ENCODE measurements around the gene PCDH9.
"Not testable (repeated sequence)": the region's sequence is repeated elsewhere in the genome, so short reads cannot be mapped to it uniquely, and the experiment has no call there.

The PCDH9 gene

GRCh38 chr13:66296875-66297274, 933.3 kb downstream of the PCDH9 start:
- no peak overlapping the region for H3K27ac ChIP-seq (ENCODE audit: poor library complexity, severe bottlenecking)
- H3K4me1 ChIP-seq (ENCODE audit: insufficient read depth, poor library complexity, severe bottlenecking) = no peaks in the 10 kb centered on the region
- H3K36me3 ChIP-seq (ENCODE audit: low read depth) = no peaks in the 10 kb centered on the region
- ATAC-seq (ENCODE audit: low read depth) (no peak), DNase-seq (ENCODE audit: low spot score) (no peak)
- H3K4me3 ChIP-seq (ENCODE audit: severe bottlenecking) = no peak overlapping the region
- H3K27me3 ChIP-seq (ENCODE audit: insufficient read depth, poor library complexity, severe bottlenecking) = no peaks in the 10 kb centered on the region
- TF ChIP-seq CTCF (IDR thresholded peaks at IDR 0.05; ENCODE audit: poor library complexity, severe bottlenecking) = no peak
- peaks cover 3% of the 10 kb centered on the region for H3K9me3 ChIP-seq (ENCODE audit: severe bottlenecking)

- TF ChIP-seq CTCF (IDR thresholded peaks at IDR 0.05; ENCODE audit: poor library complexity, severe bottlenecking) = no peak
- H3K4me1 ChIP-seq (ENCODE audit: insufficient read depth, poor library complexity, severe bottlenecking) = no peaks in the 10 kb centered on the region
- no peaks in the 10 kb centered on the region for H3K27me3 ChIP-seq (ENCODE audit: insufficient read depth, poor library complexity, severe bottlenecking)
- ATAC-seq (ENCODE audit: low read depth) = no peak
- no peak overlapping the region for H3K4me3 ChIP-seq (ENCODE audit: severe bottlenecking)
- no peak overlapping the region for H3K27ac ChIP-seq (ENCODE audit: poor library complexity, severe bottlenecking)
- H3K36me3 ChIP-seq (ENCODE audit: low read depth) = no peaks in the 10 kb centered on the region
- H3K9me3 ChIP-seq (ENCODE audit: severe bottlenecking) = peaks cover 3% of the 10 kb centered on the region
- no peak for DNase-seq (ENCODE audit: low spot score)
These were observed 933.8 kb downstream of the PCDH9 start for GRCh38 chr13:66296328-66296727.

GRCh38 chr13:66286806-66287205, 943.3 kb downstream of the PCDH9 start:
- not testable (repeated sequence) for H3K27me3 ChIP-seq (ENCODE audit: insufficient read depth, poor library complexity, severe bottlenecking); ATAC-seq (ENCODE audit: low read depth); H3K36me3 ChIP-seq (ENCODE audit: low read depth); H3K4me3 ChIP-seq (ENCODE audit: severe bottlenecking); DNase-seq (ENCODE audit: low spot score); H3K4me1 ChIP-seq (ENCODE audit: insufficient read depth, poor library complexity, severe bottlenecking); H3K27ac ChIP-seq (ENCODE audit: poor library complexity, severe bottlenecking); H3K9me3 ChIP-seq (ENCODE audit: severe bottlenecking)

- DNase-seq (ENCODE audit: low spot score) (no peak), ATAC-seq (ENCODE audit: low read depth) (no peak)
- Histone ChIP-seq H3K4me3 (ENCODE audit: severe bottlenecking) (no peak overlapping the region), H3K36me3 (ENCODE audit: low read depth) (no peaks in the 10 kb centered on the region), H3K27me3 (ENCODE audit: insufficient read depth, poor library complexity, severe bottlenecking) (no peaks in the 10 kb centered on the region), H3K27ac (ENCODE audit: poor library complexity, severe bottlenecking) (no peak overlapping the region), H3K4me1 (ENCODE audit: insufficient read depth, poor library complexity, severe bottlenecking) (no peaks in the 10 kb centered on the region), H3K9me3 (ENCODE audit: severe bottlenecking) (no peaks in the 10 kb centered on the region)
- no peak for TF ChIP-seq CTCF (IDR thresholded peaks at IDR 0.05; ENCODE audit: poor library complexity, severe bottlenecking)
These were observed 954.7 kb downstream of the PCDH9 start for GRCh38 chr13:66275416-66275815.

GRCh38 chr13:66273011-66273410, 957.1 kb downstream of the PCDH9 start:
- Histone ChIP-seq H3K27me3 (ENCODE audit: insufficient read depth, poor library complexity, severe bottlenecking) (no peaks in the 10 kb centered on the region), H3K27ac (ENCODE audit: poor library complexity, severe bottlenecking) (no peak overlapping the region), H3K4me1 (ENCODE audit: insufficient read depth, poor library complexity, severe bottlenecking) (no peaks in the 10 kb centered on the region), H3K36me3 (ENCODE audit: low read depth) (no peaks in the 10 kb centered on the region), H3K9me3 (ENCODE audit: severe bottlenecking) (no peaks in the 10 kb centered on the region), H3K4me3 (ENCODE audit: severe bottlenecking) (no peak overlapping the region)
- TF ChIP-seq CTCF (IDR thresholded peaks at IDR 0.05; ENCODE audit: poor library complexity, severe bottlenecking) = no peak
- ATAC-seq (ENCODE audit: low read depth) (no peak), DNase-seq (ENCODE audit: low spot score) (no peak)
